K562 (cell line): ENCODE results near the gene CTXN1. TPM values are rescaled to one million over a fixed set of nuclear protein-coding genes. Genes with fewer than 3 reads are reported as not detected.

Experiments
- RBM22 ChIP-seq: fragments of 200-400 bp; formaldehyde crosslinking; IDR thresholded peaks from 2 replicates; pipeline ENCODE4 v1.6.1; 2018; ENCODE audit warnings: low read length, low read depth; ENCODE audit not compliant: poor library complexity, severe bottlenecking
- ZNF407 ChIP-seq: fragments of 450-650 bp; IDR thresholded peaks from 2 replicates; pipeline ENCODE4 v1.6.1; 2016; ENCODE audit warnings: low read depth
- polyA plus RNA-seq, 8 experiments: library from polyadenylated mRNA; depleted of rRNA in 4 of 8; stranded (reverse) in 5 of 8; unstranded in 3 of 8; fragments of >200 nt; fragmentation: Nextera tagmentation in 2 of 8; fragmentation: Illumina TruSeq in 1 of 8; extraction: Ambion mirVana in 2 of 8; extraction: Trizol in 1 of 8; gene quantifications; 2 replicates each; pipeline versions ENCODE4 v1.2.1 to v1.2.3, GENCODE V29; 2011 to 2014; ENCODE audit warnings: inconsistent platforms in 1 of 8, missing spikeins in 1 of 8
- total RNA-seq, 7 experiments: library from RNA; depleted of rRNA in 6 of 7; stranded (reverse); fragments of >200 nt in 6 of 7; fragmentation: Illumina TruSeq in 2 of 7; extraction: Trizol in 2 of 7; gene quantifications; 2 replicates each; pipeline versions ENCODE4 v1.2.1 to v1.2.3, GENCODE V29; 2011 to 2021; ENCODE audit warnings: low replicate concordance in 1 of 7
- TF ChIP-seq, protein P1 (sequence below), 2 experiments: fragments of 450-650 bp; IDR thresholded peaks; 2 replicates each; pipeline ENCODE4 v1.6.1; 2016

CTXN1 gene
- total and polyA plus RNA-seq, 9 of the 15 experiments (the other 6 are each of a cell fraction or from before 2014, with no cell fraction given): 0.15 to 37.4 (median 1.8) TPM; not detected in 2

DNA sequence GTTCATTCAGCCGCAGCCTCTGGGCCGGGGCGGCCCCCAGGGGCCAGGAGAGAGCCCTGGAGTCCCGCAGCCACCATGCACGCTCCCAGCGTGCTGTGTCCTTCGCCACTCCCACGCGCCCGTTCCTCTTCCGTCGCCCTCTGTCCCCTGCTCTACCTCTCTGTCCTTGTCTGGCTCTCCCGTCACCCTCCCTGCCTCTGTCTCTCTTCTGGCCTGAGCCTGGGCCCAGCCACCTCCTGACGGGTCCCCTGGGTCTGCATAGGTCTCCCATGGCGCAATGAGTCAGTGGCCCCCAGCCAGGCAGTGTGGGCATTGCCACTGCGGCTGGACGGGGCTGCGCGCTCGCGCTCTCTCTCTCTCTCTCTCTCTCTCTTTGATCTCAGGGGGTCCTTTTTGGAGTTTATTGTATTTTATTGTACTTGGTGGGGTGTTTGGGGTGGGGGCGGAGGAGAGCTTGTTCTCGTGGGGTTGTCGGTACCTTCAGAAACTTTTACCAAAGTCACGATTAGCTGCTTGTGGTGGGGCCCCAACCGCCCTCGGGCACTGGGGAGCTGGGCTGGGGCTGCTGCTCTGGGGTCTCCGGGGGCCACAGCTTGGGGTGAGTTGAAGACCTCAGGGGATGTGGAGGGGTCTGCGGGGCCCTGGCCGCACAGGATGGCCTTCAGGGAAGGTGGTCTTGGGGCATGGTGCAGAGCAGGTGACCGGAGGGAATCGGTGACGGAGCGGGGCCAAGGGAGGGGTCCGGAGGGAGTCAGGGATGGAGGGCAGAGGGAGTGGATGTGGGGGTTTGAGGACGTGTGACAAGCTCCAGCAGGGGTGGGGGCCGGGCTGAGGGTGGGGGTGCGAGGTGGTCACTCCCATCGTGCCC, 13.0 kb downstream of the CTXN1 start (continued):
- TF ChIP-seq ZNF407 (no peak), RBM22 (peak; percentile 8)
- TF ChIP-seq, protein P1, sequence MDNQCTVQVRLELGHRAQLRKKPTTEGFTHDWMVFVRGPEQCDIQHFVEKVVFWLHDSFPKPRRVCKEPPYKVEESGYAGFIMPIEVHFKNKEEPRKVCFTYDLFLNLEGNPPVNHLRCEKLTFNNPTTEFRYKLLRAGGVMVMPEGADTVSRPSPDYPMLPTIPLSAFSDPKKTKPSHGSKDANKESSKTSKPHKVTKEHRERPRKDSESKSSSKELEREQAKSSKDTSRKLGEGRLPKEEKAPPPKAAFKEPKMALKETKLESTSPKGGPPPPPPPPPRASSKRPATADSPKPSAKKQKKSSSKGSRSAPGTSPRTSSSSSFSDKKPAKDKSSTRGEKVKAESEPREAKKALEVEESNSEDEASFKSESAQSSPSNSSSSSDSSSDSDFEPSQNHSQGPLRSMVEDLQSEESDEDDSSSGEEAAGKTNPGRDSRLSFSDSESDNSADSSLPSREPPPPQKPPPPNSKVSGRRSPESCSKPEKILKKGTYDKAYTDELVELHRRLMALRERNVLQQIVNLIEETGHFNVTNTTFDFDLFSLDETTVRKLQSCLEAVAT (IDR thresholded peaks at IDR 0.05): no peak
- TF ChIP-seq, all 486 proteins: peak for 5
